ENCODE results near the gene SLIT1.

Gene SLIT1

DNA sequence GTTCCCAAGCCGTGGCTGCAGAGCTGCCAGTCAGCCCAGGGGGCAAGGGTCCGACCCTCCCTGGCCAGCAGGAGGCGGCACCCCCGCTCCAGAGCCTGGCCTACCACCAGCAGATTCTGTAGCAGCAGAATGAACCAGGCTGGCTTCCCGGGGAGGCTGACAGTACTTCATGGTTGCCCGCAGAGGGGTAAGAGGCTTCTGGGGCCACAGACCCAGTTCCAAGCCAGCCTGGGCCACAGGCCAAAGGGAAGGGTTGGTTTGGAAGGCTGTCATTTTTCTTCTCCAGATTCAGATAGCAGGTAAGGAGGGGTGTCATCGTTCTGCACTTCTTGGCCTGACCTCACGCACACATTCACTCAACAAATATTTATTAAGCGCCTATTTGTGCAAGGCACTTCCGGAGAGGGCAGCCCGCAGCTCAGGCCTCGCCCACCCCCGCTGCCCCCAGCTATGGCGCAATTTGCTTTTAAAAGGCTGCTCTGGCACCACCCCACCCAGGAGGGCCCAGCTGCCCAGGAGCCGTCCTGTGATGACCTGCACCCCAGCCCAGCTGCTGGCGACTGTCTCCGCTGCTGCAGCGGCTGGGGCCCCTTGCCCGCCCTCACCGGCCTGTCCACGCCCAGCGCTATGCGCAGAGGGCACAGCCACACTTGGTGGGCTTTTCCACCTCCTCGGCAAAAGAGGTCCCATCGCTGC is 185.1 kb downstream of the SLIT1 start:
- DNase-seq (ENCODE audit: low read depth in 2 of 2): no peak
- H3K4me3 ChIP-seq (replicated peaks in 1 of 2; ENCODE audit: low read depth in 2 of 2, low read length in 2 of 2): no peak overlapping the region
- TF ChIP-seq, protein P1, sequence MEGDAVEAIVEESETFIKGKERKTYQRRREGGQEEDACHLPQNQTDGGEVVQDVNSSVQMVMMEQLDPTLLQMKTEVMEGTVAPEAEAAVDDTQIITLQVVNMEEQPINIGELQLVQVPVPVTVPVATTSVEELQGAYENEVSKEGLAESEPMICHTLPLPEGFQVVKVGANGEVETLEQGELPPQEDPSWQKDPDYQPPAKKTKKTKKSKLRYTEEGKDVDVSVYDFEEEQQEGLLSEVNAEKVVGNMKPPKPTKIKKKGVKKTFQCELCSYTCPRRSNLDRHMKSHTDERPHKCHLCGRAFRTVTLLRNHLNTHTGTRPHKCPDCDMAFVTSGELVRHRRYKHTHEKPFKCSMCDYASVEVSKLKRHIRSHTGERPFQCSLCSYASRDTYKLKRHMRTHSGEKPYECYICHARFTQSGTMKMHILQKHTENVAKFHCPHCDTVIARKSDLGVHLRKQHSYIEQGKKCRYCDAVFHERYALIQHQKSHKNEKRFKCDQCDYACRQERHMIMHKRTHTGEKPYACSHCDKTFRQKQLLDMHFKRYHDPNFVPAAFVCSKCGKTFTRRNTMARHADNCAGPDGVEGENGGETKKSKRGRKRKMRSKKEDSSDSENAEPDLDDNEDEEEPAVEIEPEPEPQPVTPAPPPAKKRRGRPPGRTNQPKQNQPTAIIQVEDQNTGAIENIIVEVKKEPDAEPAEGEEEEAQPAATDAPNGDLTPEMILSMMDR (IDR thresholded peaks at IDR 0.05; ENCODE audit: low read depth, low read length): no peak

DNA sequence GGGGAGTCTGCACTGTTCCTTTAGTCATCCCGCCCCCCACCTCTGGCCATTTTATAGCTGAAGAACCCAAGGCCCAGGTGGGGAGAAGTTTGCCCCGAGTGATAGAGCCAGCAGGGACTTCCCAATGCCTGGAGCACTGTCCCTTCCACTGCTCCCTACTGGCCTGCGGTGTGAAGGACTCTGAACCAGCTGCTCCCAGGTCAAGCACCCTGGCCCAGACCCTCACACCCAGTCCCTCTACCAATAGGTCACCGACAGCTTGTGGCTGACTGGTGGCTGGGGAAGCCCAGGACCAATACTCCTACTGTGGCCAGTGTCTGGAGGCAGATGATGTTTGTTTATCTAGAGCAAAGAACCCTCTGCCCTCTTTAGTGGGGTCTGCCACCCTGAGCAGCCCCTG is 185.8 kb downstream of the SLIT1 start:
- no peak overlapping the region for H3K4me3 ChIP-seq (replicated peaks in 1 of 2; ENCODE audit: low read depth in 2 of 2, low read length in 2 of 2)
- TF ChIP-seq, protein P1 (IDR thresholded peaks at IDR 0.05; ENCODE audit: low read depth, low read length): no peak
- DNase-seq (ENCODE audit: low read depth in 2 of 2): no peak

DNA sequence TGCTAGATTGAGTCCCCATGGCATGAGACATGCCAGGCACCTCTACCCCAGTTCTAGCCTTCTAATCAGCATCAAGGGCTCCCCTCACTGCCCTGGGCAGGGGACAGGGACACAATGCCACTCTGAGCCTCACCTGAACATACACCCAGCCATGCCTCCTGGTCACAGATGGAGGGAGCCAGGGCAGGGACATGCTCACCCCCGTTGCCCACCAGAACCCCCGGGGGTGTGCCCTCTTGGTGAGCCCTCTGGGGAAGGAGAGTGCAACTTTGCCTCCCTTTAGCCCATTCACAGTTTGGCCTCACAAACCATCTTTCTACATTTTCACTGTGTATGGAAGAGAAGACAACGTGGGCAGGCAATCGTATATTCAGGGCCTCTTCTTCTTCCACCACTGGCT is 186.4 kb downstream of the SLIT1 start:
- TF ChIP-seq, protein P1 (IDR thresholded peaks at IDR 0.05; ENCODE audit: low read depth, low read length): no peak
- H3K4me3 ChIP-seq (replicated peaks in 1 of 2; ENCODE audit: low read depth in 2 of 2, low read length in 2 of 2): no peak overlapping the region
- DNase-seq (ENCODE audit: low read depth in 2 of 2): no peak

DNA sequence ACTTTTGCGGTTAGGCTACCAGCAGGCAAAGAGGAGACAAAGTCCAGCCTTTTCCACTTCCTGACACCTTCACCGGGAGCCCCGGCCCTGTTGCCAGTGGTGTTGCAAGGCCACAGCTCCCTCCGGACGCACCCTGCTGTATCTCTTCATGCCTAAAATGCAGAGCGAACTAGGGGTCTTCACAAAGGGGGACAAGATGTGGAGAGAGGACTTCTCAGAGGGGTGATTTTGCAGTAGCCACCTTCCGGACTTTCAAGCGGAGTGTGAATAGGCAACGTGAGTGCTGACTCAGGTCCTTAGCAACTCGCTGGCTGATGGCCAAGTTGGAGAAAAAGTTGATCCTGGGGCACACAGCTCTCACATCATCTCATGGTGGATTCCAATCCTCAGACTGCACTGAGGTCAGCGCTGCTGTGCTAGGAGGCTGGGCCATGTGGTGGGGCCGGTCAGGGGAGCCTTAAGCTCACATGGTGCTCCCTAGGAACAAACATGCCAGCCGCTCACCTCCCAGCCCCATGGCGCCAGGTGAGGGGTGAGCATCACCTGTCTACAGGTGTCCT is 187.3 kb downstream of the SLIT1 start:
- no peak overlapping the region for H3K4me3 ChIP-seq (replicated peaks in 1 of 2; ENCODE audit: low read depth in 2 of 2, low read length in 2 of 2)
- TF ChIP-seq, protein P1 (IDR thresholded peaks at IDR 0.05; ENCODE audit: low read depth, low read length): no peak
- DNase-seq (ENCODE audit: low read depth in 2 of 2): peak; percentile 68 to 74

DNA sequence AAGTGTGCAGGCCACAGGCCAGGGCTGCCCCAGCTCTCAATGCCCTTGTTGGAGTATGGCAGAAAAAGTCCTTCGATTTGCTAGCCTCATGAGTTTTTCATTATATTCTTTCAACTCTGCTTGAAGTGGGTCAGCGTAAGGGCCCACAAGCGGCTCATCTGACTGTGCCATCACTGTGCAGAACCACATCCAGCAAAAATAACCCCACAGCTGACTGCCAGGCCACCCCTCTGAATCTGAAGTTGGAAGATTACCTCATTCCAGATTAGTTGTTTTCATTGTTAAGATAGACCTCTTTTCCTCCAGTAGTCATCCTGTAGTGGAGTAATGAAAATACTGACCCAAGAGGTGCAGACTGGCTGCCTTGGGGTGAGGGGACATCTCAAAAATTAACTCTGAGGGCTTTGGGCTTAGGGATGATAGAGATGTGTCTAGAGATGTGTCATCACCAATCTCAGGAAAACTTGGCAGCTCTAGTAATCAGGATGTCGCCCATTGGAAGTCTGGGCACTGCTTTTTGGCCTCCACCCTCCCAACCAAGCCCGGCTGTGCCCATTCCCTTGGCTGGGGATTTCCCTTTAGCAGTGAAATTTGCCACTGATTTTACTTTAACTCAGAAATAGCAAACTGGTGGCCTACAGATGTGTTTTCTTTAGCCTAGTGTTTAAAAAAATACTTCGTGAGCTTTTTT is 189.3 kb downstream of the SLIT1 start:
- H3K4me3 ChIP-seq (replicated peaks in 1 of 2; ENCODE audit: low read depth in 2 of 2, low read length in 2 of 2): no peak overlapping the region
- DNase-seq (ENCODE audit: low read depth in 2 of 2): no peak
- TF ChIP-seq, protein P1 (IDR thresholded peaks at IDR 0.05; ENCODE audit: low read depth, low read length): no peak

DNA sequence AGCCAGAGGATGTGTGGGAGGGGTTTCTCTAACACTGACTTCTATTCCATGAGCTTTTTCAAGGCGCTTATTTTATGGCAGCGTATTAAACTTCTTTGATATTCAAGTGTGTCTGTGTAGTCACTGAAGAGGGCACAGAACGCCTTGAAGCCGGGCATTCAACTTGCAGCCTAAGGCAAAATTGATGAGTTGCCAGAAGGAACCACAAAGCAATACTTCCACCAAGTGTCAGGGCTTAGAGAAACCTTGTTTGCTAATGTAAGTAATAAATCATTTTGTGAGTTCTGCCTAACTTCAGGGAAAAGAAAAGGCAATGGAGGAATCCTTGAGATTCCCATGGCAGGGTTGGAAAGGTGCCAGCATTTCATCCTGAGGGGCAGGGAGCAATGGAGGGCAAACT is 189.9 kb downstream of the SLIT1 start:
- TF ChIP-seq, protein P1 (IDR thresholded peaks at IDR 0.05; ENCODE audit: low read depth, low read length): no peak
- no peak overlapping the region for H3K4me3 ChIP-seq (replicated peaks in 1 of 2; ENCODE audit: low read depth in 2 of 2, low read length in 2 of 2)
- peak in 1 of 2 donors; percentile 20 for DNase-seq (ENCODE audit: low read depth in 2 of 2)
